ENCODE measurements around the gene FGF2.
A peak's percentile ranks its signal among the peaks of the same experiment; 100 is the strongest.

FGF2 gene

DNA sequence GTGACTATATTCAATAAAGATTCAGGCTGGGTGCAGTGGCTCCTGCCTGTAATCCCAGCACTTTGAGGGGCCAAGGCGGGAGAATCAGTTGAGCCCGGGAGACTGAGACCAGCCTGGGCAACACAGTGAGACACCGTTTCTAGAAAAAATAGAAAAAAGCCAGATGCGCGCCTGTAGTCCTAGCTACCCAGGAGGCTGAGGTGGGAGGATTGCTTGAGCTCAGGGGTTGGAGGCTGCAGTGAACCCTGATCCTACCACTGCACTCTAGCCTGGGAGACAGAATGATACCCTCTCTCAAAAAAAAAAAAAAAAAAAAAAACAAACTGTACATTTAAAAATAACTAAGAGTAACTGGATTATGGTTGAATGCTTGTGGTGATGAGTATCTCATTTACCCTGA lies 94.7 kb downstream of the FGF2 start:
- Histone ChIP-seq H3K9ac (ENCODE audit: low read length) (peak overlapping the region; percentile 92), H3K27ac (ENCODE audit: low read length, poor library complexity, severe bottlenecking) (no peak overlapping the region), H3K23ac (ENCODE audit: low read length in 2 of 2) (no peak overlapping the region), H3K4me3 (ENCODE audit: insufficient read depth in 1 of 2, low read depth in 1 of 2, low read length in 2 of 2) (peak overlapping the region in 1 of 2 experiments; percentile 90), H4K91ac (ENCODE audit: low read length) (no peak overlapping the region), H3K4me1 (ENCODE audit: control insufficient read depth, insufficient read depth, low read depth, low read length) (peaks cover 3% of the 10 kb centered on the region), H3K27me3 (ENCODE audit: control insufficient read depth in 1 of 2, insufficient read depth in 1 of 2, low read length in 2 of 2) (no peaks in the 10 kb centered on the region), H2BK15ac (ENCODE audit: low read depth, poor library complexity, severe bottlenecking) (no peak overlapping the region), H2AFZ (ENCODE audit: low read depth, low read length) (no peak overlapping the region), H3K18ac (ENCODE audit: low read depth in 1 of 2, low read length in 2 of 2) (no peak overlapping the region), H3K79me1 (replicated peaks; ENCODE audit: low read length, poor library complexity, severe bottlenecking) (peaks cover 19% of the 10 kb centered on the region), H3K4ac (ENCODE audit: low read depth in 1 of 2, low read length in 2 of 2) (no peak overlapping the region), H4K8ac (ENCODE audit: low read length) (peak overlapping the region; percentile 12), H3K36me3 (ENCODE audit: control insufficient read depth in 1 of 2, insufficient read depth in 2 of 2, low read depth in 1 of 2, low read length in 2 of 2) (peaks cover 0 to 8% of the 10 kb centered on the region in 2 experiments), H3K9me3 (ENCODE audit: control insufficient read depth, low read length) (no peaks in the 10 kb centered on the region), H2BK120ac (ENCODE audit: low read depth, low read length) (no peak overlapping the region), H3K14ac (ENCODE audit: low read length in 2 of 2) (no peak overlapping the region), H2AK5ac (ENCODE audit: low read length, severe bottlenecking) (no peak overlapping the region), H2BK5ac (ENCODE audit: low read depth, low read length, poor library complexity, severe bottlenecking) (no peak overlapping the region), H2BK12ac (ENCODE audit: low read length in 2 of 2) (no peak overlapping the region), H3K4me2 (ENCODE audit: low read length, poor library complexity, severe bottlenecking) (no peak overlapping the region)
- 85% methylated on average over 3 of the region's 5 CpGs for WGBS
- no peak for DNase-seq

DNA sequence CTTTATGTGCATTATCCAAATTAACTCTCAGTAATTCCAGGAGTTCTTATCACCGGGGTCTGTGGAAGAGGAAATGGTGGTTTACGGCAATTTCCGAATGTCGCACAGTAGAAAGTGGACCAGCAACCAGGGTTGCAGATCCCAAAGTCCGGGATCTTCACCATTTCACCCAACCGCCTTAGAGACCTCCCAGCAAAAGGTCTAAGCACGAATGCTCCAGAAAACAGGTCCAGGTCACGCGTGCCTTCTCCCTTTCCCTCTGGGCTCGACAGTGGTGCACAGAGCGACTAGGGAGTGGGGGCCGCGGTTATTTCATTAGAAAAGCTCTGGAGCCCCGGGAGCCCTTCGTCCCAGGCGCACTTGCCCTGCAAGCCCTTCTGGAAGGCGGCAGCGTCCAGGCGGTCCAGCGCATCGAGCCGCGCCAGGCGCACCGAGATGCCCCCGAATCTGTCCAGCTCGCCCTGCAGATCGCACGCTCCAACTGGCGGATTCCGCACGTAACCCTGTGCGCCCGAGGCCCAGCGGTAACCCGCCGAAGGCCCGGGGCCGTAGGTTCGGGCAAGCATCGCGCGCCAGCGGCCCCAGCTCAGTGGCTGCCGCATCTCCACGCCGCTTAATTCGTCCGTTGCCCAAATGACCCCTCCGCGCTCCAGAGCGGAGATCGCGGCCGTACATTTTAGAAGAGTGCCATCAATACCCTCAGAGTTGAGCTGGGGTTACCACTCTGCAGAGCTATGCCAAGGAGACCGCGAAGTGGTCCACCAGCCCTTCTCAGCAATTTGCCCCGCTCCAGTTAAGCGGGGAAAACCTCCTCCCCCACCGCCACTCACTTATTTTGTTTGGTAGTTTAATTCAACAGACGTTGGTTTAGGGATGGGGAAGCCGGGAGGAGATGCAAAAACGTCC lies 95.6 kb downstream of the FGF2 start, which contains the start of gene NUDT6:
Gene NUDT6, minus strand, starts transcription at position 627 of the 906 bp plus-strand sequence. Its CDS starts 25 bp downstream, at position 602.
- H2AK5ac ChIP-seq (ENCODE audit: low read length, severe bottlenecking) = no peak within 1 kb of the TSS
- H2BK12ac ChIP-seq (ENCODE audit: low read length in 2 of 2) = peak within 1 kb of the TSS in 1 of 2 experiments; percentile 31
- under 1% methylated on average over 60 of the region's 63 CpGs for WGBS
- H2BK120ac ChIP-seq (ENCODE audit: low read depth, low read length) = peak within 1 kb of the TSS; percentile 49
- peak within 1 kb of the TSS; percentile 26 to 97 for H3K14ac ChIP-seq (ENCODE audit: low read length in 2 of 2)
- H2AFZ ChIP-seq (ENCODE audit: low read depth, low read length) = peak within 1 kb of the TSS; percentile 93
- H3K9ac ChIP-seq (ENCODE audit: low read length) = peak within 1 kb of the TSS; percentile 92
- H4K8ac ChIP-seq (ENCODE audit: low read length) = peak within 1 kb of the TSS; percentile 29
- H3K4me3 ChIP-seq (ENCODE audit: insufficient read depth in 1 of 2, low read depth in 1 of 2, low read length in 2 of 2) = peak within 1 kb of the TSS; percentile 90 to 95
- peak within 1 kb of the TSS; percentile 65 to 89 for H3K4ac ChIP-seq (ENCODE audit: low read depth in 1 of 2, low read length in 2 of 2)
- peaks cover 0 to 2% of the 10 kb centered on the region in 2 experiments for H3K36me3 ChIP-seq (ENCODE audit: control insufficient read depth in 1 of 2, insufficient read depth in 2 of 2, low read depth in 1 of 2, low read length in 2 of 2)
- peak within 1 kb of the TSS; percentile 37 for H2BK15ac ChIP-seq (ENCODE audit: low read depth, poor library complexity, severe bottlenecking)
- H3K9me3 ChIP-seq (ENCODE audit: control insufficient read depth, low read length) = no peaks in the 10 kb centered on the region
- peak within 1 kb of the TSS; percentile 78 for H3K4me2 ChIP-seq (ENCODE audit: low read length, poor library complexity, severe bottlenecking)
- H3K23ac ChIP-seq (ENCODE audit: low read length in 2 of 2) = peak within 1 kb of the TSS; percentile 14 to 31
- peak within 1 kb of the TSS; percentile 91 for H4K91ac ChIP-seq (ENCODE audit: low read length)
- H3K27me3 ChIP-seq (ENCODE audit: control insufficient read depth in 1 of 2, insufficient read depth in 1 of 2, low read length in 2 of 2) = no peaks in the 10 kb centered on the region
- H3K27ac ChIP-seq (ENCODE audit: low read length, poor library complexity, severe bottlenecking) = peak within 1 kb of the TSS; percentile 76
- H2BK5ac ChIP-seq (ENCODE audit: low read depth, low read length, poor library complexity, severe bottlenecking) = no peak within 1 kb of the TSS
- H3K79me1 ChIP-seq (replicated peaks; ENCODE audit: low read length, poor library complexity, severe bottlenecking) = peaks cover 22% of the 10 kb centered on the region
- DNase-seq = peak; percentile 76
- peak within 1 kb of the TSS; percentile 84 to 87 for H3K18ac ChIP-seq (ENCODE audit: low read depth in 1 of 2, low read length in 2 of 2)
- H3K4me1 ChIP-seq (ENCODE audit: control insufficient read depth, insufficient read depth, low read depth, low read length) = peaks cover 3% of the 10 kb centered on the region

DNA sequence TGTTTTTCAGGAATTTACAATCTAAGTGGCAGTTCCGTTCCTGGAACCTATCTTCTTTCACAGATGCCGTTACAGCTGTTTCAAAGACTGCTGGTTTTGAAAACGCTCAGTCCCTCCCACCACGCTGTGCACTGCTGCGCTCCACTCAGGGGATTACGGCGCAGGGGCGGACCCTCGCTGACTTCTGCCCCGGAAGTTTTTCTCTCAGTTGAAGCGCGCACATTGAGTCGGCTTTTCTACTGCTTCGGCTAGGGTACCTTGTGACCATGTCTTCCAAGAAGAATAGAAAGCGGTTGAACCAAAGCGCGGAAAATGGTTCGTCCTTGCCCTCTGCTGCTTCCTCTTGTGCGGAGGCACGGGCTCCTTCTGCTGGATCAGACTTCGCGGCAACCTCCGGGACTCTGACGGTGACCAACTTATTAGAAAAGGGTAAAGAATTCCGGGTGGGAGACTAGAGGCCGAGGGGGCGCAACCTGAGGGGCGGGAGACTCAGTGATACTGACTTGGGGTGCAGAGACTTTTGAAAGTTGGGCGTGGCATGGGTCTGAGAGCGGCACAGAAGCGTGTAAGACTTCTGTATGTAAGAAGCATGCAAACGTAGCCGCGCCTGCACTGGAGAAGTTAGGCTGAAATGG lies 96.4 kb downstream of the FGF2 start:
- peak overlapping the region; percentile 29 for H4K8ac ChIP-seq (ENCODE audit: low read length)
- H3K4me3 ChIP-seq (ENCODE audit: insufficient read depth in 1 of 2, low read depth in 1 of 2, low read length in 2 of 2) = peak overlapping the region; percentile 90 to 95
- no peak overlapping the region for H2BK120ac ChIP-seq (ENCODE audit: low read depth, low read length)
- H2BK5ac ChIP-seq (ENCODE audit: low read depth, low read length, poor library complexity, severe bottlenecking) = no peak overlapping the region
- H3K4ac ChIP-seq (ENCODE audit: low read depth in 1 of 2, low read length in 2 of 2) = peak overlapping the region in 1 of 2 experiments; percentile 65
- H3K14ac ChIP-seq (ENCODE audit: low read length in 2 of 2) = no peak overlapping the region
- H3K4me2 ChIP-seq (ENCODE audit: low read length, poor library complexity, severe bottlenecking) = peak overlapping the region; percentile 78
- no peak overlapping the region for H4K91ac ChIP-seq (ENCODE audit: low read length)
- no peak overlapping the region for H2AK5ac ChIP-seq (ENCODE audit: low read length, severe bottlenecking)
- DNase-seq = peak; percentile 93
- peak overlapping the region; percentile 64 to 87 for H3K18ac ChIP-seq (ENCODE audit: low read depth in 1 of 2, low read length in 2 of 2)
- no peak overlapping the region for H3K23ac ChIP-seq (ENCODE audit: low read length in 2 of 2)
- no peak overlapping the region for H2BK12ac ChIP-seq (ENCODE audit: low read length in 2 of 2)
- H3K27me3 ChIP-seq (ENCODE audit: control insufficient read depth in 1 of 2, insufficient read depth in 1 of 2, low read length in 2 of 2) = no peaks in the 10 kb centered on the region
- WGBS = under 1% methylated on average over 32 of the region's 34 CpGs
- no peak overlapping the region for H2BK15ac ChIP-seq (ENCODE audit: low read depth, poor library complexity, severe bottlenecking)
- H3K4me1 ChIP-seq (ENCODE audit: control insufficient read depth, insufficient read depth, low read depth, low read length) = peaks cover 3% of the 10 kb centered on the region
- H3K79me1 ChIP-seq (replicated peaks; ENCODE audit: low read length, poor library complexity, severe bottlenecking) = peaks cover 22% of the 10 kb centered on the region
- H3K9ac ChIP-seq (ENCODE audit: low read length) = peak overlapping the region; percentile 92
- no peaks in the 10 kb centered on the region for H3K36me3 ChIP-seq (ENCODE audit: control insufficient read depth in 1 of 2, insufficient read depth in 2 of 2, low read depth in 1 of 2, low read length in 2 of 2)
- H3K9me3 ChIP-seq (ENCODE audit: control insufficient read depth, low read length) = no peaks in the 10 kb centered on the region
- peak overlapping the region; percentile 76 for H3K27ac ChIP-seq (ENCODE audit: low read length, poor library complexity, severe bottlenecking)
- peak overlapping the region; percentile 93 for H2AFZ ChIP-seq (ENCODE audit: low read depth, low read length)

DNA sequence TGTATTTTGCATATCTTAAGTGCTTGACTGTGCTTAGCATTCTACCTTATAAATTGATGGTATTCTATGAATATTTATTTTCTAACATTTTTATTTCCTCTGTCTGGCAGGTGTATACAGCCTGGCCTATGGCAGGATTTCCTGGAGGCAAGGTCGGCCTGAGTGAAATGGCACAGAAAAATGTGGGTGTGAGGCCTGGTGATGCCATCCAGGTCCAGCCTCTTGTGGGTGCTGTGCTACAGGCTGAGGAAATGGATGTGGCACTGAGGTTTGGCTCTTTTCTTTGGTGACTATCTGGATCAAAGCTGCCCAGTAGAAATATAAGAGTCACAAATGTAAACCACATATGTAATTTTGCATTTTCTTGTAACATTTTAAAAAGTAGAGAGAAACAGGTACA lies 102.3 kb downstream of the FGF2 start:
- H3K4me2 ChIP-seq (ENCODE audit: low read length, poor library complexity, severe bottlenecking) = no peak overlapping the region
- no peak overlapping the region for H3K4me3 ChIP-seq (ENCODE audit: insufficient read depth in 1 of 2, low read depth in 1 of 2, low read length in 2 of 2)
- H2BK15ac ChIP-seq (ENCODE audit: low read depth, poor library complexity, severe bottlenecking) = no peak overlapping the region
- WGBS = 100% methylated on average over 1 of the region's 1 CpG
- H2BK12ac ChIP-seq (ENCODE audit: low read length in 2 of 2) = no peak overlapping the region
- H3K9me3 ChIP-seq (ENCODE audit: control insufficient read depth, low read length) = no peaks in the 10 kb centered on the region
- no peak overlapping the region for H2AFZ ChIP-seq (ENCODE audit: low read depth, low read length)
- H3K18ac ChIP-seq (ENCODE audit: low read depth in 1 of 2, low read length in 2 of 2) = no peak overlapping the region
- no peak overlapping the region for H2BK120ac ChIP-seq (ENCODE audit: low read depth, low read length)
- no peak overlapping the region for H3K23ac ChIP-seq (ENCODE audit: low read length in 2 of 2)
- no peak for DNase-seq
- H3K27ac ChIP-seq (ENCODE audit: low read length, poor library complexity, severe bottlenecking) = no peak overlapping the region
- H3K4me1 ChIP-seq (ENCODE audit: control insufficient read depth, insufficient read depth, low read depth, low read length) = no peaks in the 10 kb centered on the region
- H3K4ac ChIP-seq (ENCODE audit: low read depth in 1 of 2, low read length in 2 of 2) = no peak overlapping the region
- no peak overlapping the region for H4K8ac ChIP-seq (ENCODE audit: low read length)
- no peaks in the 10 kb centered on the region for H3K27me3 ChIP-seq (ENCODE audit: control insufficient read depth in 1 of 2, insufficient read depth in 1 of 2, low read length in 2 of 2)
- H3K14ac ChIP-seq (ENCODE audit: low read length in 2 of 2) = no peak overlapping the region
- no peak overlapping the region for H3K9ac ChIP-seq (ENCODE audit: low read length)
- H2AK5ac ChIP-seq (ENCODE audit: low read length, severe bottlenecking) = no peak overlapping the region
- H3K79me1 ChIP-seq (replicated peaks; ENCODE audit: low read length, poor library complexity, severe bottlenecking) = peaks cover 18% of the 10 kb centered on the region
- H2BK5ac ChIP-seq (ENCODE audit: low read depth, low read length, poor library complexity, severe bottlenecking) = no peak overlapping the region
- no peak overlapping the region for H4K91ac ChIP-seq (ENCODE audit: low read length)
- peaks cover under 1 to 37% of the 10 kb centered on the region in 2 experiments for H3K36me3 ChIP-seq (ENCODE audit: control insufficient read depth in 1 of 2, insufficient read depth in 2 of 2, low read depth in 1 of 2, low read length in 2 of 2)
